WTC11 (cell line): ENCODE results near the gene PCGF3. TPM values are rescaled to one million over a fixed set of nuclear protein-coding genes. Genes with fewer than 3 reads are reported as not detected.

ENCODE experiments used
- ATAC-seq: fragments of 200-7000 bp; cut with Tn5 transposase; 2 replicates; pipeline ENCODE4 v1.10.0; 2021; ENCODE audit warnings: mild to moderate bottlenecking, moderate library complexity
- CTCF ChIA-PET: fragments of 300-600 bp; sonication (Branson Sonifier 250); formaldehyde crosslinking; loops from one replicate; lab custom pipeline; 2021; ENCODE audit warnings: antibody characterized with exemption; lab: Charles Lee
- POLR2A ChIA-PET: fragments of 350-600 bp; sonication (Branson Sonifier 250); formaldehyde crosslinking; loops from one replicate; lab custom pipeline; 2021; ENCODE audit warnings: antibody characterized with exemption; lab: Charles Lee
- DNase-seq: peaks from one replicate; pipeline ENCODE4 v3.0.0; 2021; ENCODE audit warnings: low spot score
- H3K27ac Mint-ChIP-seq: 2 replicates; pipeline ENCODE4 v1.8.0; 2021; ENCODE audit warnings: mixed read lengths
- H3K27me3 Mint-ChIP-seq: 2 replicates; pipeline ENCODE4 v1.8.0; 2021; ENCODE audit warnings: low read depth, mild to moderate bottlenecking, moderate library complexity, mixed read lengths
- H3K36me3 Mint-ChIP-seq: 2 replicates; pipeline ENCODE4 v1.8.0; 2021; ENCODE audit warnings: mixed read lengths
- H3K4me1 Mint-ChIP-seq: 2 replicates; pipeline ENCODE4 v1.8.0; 2022; ENCODE audit warnings: mixed read lengths
- H3K4me3 Mint-ChIP-seq: 2 replicates; pipeline ENCODE4 v1.8.0; 2021; ENCODE audit warnings: mild to moderate bottlenecking, moderate library complexity, mixed read lengths
- H3K9me3 Mint-ChIP-seq: 2 replicates; pipeline ENCODE4 v1.8.0; 2021; ENCODE audit warnings: mixed read lengths
- AFF4 ChIP-seq: sonication (generic); formaldehyde crosslinking; IDR thresholded peaks from 2 replicates; pipeline ENCODE4 v1.8.1; 2023; ENCODE audit warnings: mild to moderate bottlenecking, missing genetic modification reagents, borderline replicate concordance
- ARID4B ChIP-seq: sonication (generic); formaldehyde crosslinking; IDR thresholded peaks from 2 replicates; pipeline ENCODE4 v1.8.0; 2023; ENCODE audit warnings: missing genetic modification reagents, mild to moderate bottlenecking, borderline replicate concordance
- ATF2 ChIP-seq: sonication (generic); formaldehyde crosslinking; IDR thresholded peaks from 2 replicates; pipeline ENCODE4 v1.8.1; 2022; ENCODE audit warnings: low read depth, missing genetic modification reagents, borderline replicate concordance
- E2F5 ChIP-seq: sonication (generic); formaldehyde crosslinking; IDR thresholded peaks from 2 replicates; pipeline ENCODE4 v1.8.1; 2022; ENCODE audit warnings: mild to moderate bottlenecking, moderate library complexity, missing genetic modification reagents
- EMX1 ChIP-seq: fragments of 250-450 bp; sonication (Bioruptor Pico); IDR thresholded peaks from 2 replicates; pipeline ENCODE4 v1.8.0; 2021; ENCODE audit warnings: mild to moderate bottlenecking
- GABPB1 ChIP-seq: sonication (generic); formaldehyde crosslinking; IDR thresholded peaks from 2 replicates; pipeline ENCODE4 v1.8.1; 2023; ENCODE audit warnings: mild to moderate bottlenecking, missing genetic modification reagents
- MAX ChIP-seq: sonication (generic); formaldehyde crosslinking; IDR thresholded peaks from 2 replicates; pipeline ENCODE4 v1.8.0; 2022; ENCODE audit warnings: mild to moderate bottlenecking, missing genetic modification reagents
- PRDM15 ChIP-seq: sonication (generic); formaldehyde crosslinking; IDR thresholded peaks from 2 replicates; pipeline ENCODE4 v1.8.0; 2022; ENCODE audit warnings: missing genetic modification reagents
- PREB ChIP-seq: sonication (generic); formaldehyde crosslinking; IDR thresholded peaks from 2 replicates; pipeline ENCODE4 v1.8.1; 2022; ENCODE audit warnings: mild to moderate bottlenecking, missing genetic modification reagents, moderate library complexity, borderline replicate concordance
- SMAD3 ChIP-seq: sonication (generic); formaldehyde crosslinking; IDR thresholded peaks from 2 replicates; pipeline ENCODE4 v1.8.0; 2022; ENCODE audit warnings: missing genetic modification reagents, mild to moderate bottlenecking, borderline replicate concordance
- STAT6 ChIP-seq: sonication (generic); formaldehyde crosslinking; conservative IDR thresholded peaks from 2 replicates; pipeline ENCODE4 v1.8.1; 2023; ENCODE audit warnings: mild to moderate bottlenecking, low read depth, missing genetic modification reagents, moderate library complexity
- USF1 ChIP-seq: sonication (generic); formaldehyde crosslinking; IDR thresholded peaks from 2 replicates; pipeline ENCODE4 v1.8.0; 2022; ENCODE audit warnings: mild to moderate bottlenecking, missing genetic modification reagents
- ZNF425 ChIP-seq: fragments of 250-450 bp; sonication (Bioruptor Pico); conservative IDR thresholded peaks from 2 replicates; pipeline ENCODE4 v1.9.0; 2021; ENCODE audit warnings: mild to moderate bottlenecking
- total RNA-seq: library from RNA; stranded (reverse); gene quantifications from 3 replicates; pipeline ENCODE4 v1.2.3, GENCODE V29; 2021

The PCGF3 gene
- total RNA-seq, 1 experiment from 2014 or later, result 65.7 TPM

GRCh38 chr4:791252-791897 is 85.7 kb downstream of the PCGF3 start:
- H3K4me1 Mint-ChIP-seq, result peaks cover 26% of the 10 kb centered on the region
- H3K4me3 Mint-ChIP-seq, result no peak overlapping the region
- H3K27ac Mint-ChIP-seq, result no peak overlapping the region
- POLR2A ChIA-PET, result no interaction called here
- H3K36me3 Mint-ChIP-seq, result no peaks in the 10 kb centered on the region
- no peak for DNase-seq
- CTCF ChIA-PET, result no interaction called here
- H3K27me3 Mint-ChIP-seq, result peaks cover 67% of the 10 kb centered on the region
- no peak for ATAC-seq
- H3K9me3 Mint-ChIP-seq, result no peaks in the 10 kb centered on the region
- TF ChIP-seq MAX (CRISPR knock-in tag), result no peak
- TF ChIP-seq PRDM15 (CRISPR knock-in tag), result no peak
- no peak for TF ChIP-seq ZNF425 (CRISPR knock-in tag)
- no peak for TF ChIP-seq GABPB1
- no peak for TF ChIP-seq STAT6 (CRISPR knock-in tag)
- no peak for TF ChIP-seq PREB
- no peak for TF ChIP-seq EMX1 (CRISPR knock-in tag)
- no peak for TF ChIP-seq USF1 (CRISPR knock-in tag)
- TF ChIP-seq ATF2 (CRISPR knock-in tag), result no peak
- TF ChIP-seq AFF4 (CRISPR knock-in tag), result no peak
- no peak for TF ChIP-seq E2F5 (CRISPR knock-in tag)
- TF ChIP-seq ARID4B (CRISPR knock-in tag), result no peak
- TF ChIP-seq SMAD3 (CRISPR knock-in tag), result no peak
